MCF 10A (cell line): ENCODE data around the gene NYNRIN. TPM values are rescaled to one million over a fixed set of nuclear protein-coding genes. Genes with fewer than 3 reads are reported as not detected.

Source experiments
- BruUV-seq: library from RNA; stranded (reverse); fragments of 400-500 nt; replicated peaks from 2 replicates; lab custom pipeline; 2021; lab: Mats Ljungman, UMichigan
- CTCF ChIA-PET: fragments of 300-600 bp; sonication (Branson Sonifier 250); formaldehyde crosslinking; extraction: SDS; loops from one replicate; lab custom pipeline; 2021; ENCODE audit warnings: antibody characterized with exemption, inconsistent platforms; lab: Yijun Ruan, JAX
- POLR2A ChIA-PET: fragments of 300-600, 350-650 bp; sonication (Branson Sonifier 250); formaldehyde crosslinking; extraction: SDS; loops from one replicate; lab custom pipeline; 2020; ENCODE audit warnings: antibody characterized with exemption, inconsistent platforms; lab: Yijun Ruan, JAX
- DNase-seq: peaks from one replicate; pipeline ENCODE4 v3.0.0-alpha.2; 2018; ENCODE audit not compliant: unreplicated experiment
- H3K27ac Mint-ChIP-seq: one replicate; pipeline ENCODE4 v1.8.0; 2022; ENCODE audit warnings: mild to moderate bottlenecking, low read depth, mixed read lengths; ENCODE audit not compliant: unreplicated experiment
- H3K27me3 Mint-ChIP-seq: one replicate; pipeline ENCODE4 v1.8.0; 2022; ENCODE audit warnings: mixed read lengths; ENCODE audit not compliant: insufficient read depth, unreplicated experiment
- H3K36me3 Mint-ChIP-seq: one replicate; pipeline ENCODE4 v1.8.0; 2022; ENCODE audit warnings: mild to moderate bottlenecking, moderate library complexity, mixed read lengths; ENCODE audit not compliant: insufficient read depth, unreplicated experiment
- H3K4me1 Mint-ChIP-seq: one replicate; pipeline ENCODE4 v1.8.0; 2022; ENCODE audit warnings: mixed read lengths; ENCODE audit not compliant: insufficient read depth, unreplicated experiment
- H3K4me3 Mint-ChIP-seq: one replicate; pipeline ENCODE4 v1.8.0; 2022; ENCODE audit warnings: mild to moderate bottlenecking, moderate library complexity, mixed read lengths; ENCODE audit not compliant: unreplicated experiment
- H3K9me3 Mint-ChIP-seq: one replicate; pipeline ENCODE4 v1.8.0; 2022; ENCODE audit warnings: mixed read lengths; ENCODE audit not compliant: unreplicated experiment
- CTCF ChIP-seq: fragments of 200-600 bp; IDR thresholded peaks from one replicate; pipeline ENCODE4 v1.8.0; 2022; ENCODE audit warnings: antibody characterized with exemption, mild to moderate bottlenecking; ENCODE audit not compliant: unreplicated experiment
- intact Hi-C: fragments of 100-400 bp; cut with micrococcal nuclease; formaldehyde crosslinking; loops from 2 replicates; pipeline ENCODE4 v1.14.1; 2022
- total RNA-seq: library from RNA; stranded (reverse); gene quantifications from 2 replicates; pipeline ENCODE4 v1.2.3, GENCODE V29; 2022

NYNRIN gene
- total RNA-seq, 1 experiment from 2014 or later, result not detected

GRCh38 chr14:24381363-24382063 is 17.3 kb upstream of the NYNRIN start:
- Mint-ChIP-seq H3K27me3 (peaks cover 13% of the 10 kb centered on the region), H3K36me3 (no peaks in the 10 kb centered on the region), H3K9me3 (no peaks in the 10 kb centered on the region), H3K27ac (no peak overlapping the region), H3K4me3 (no peak overlapping the region), H3K4me1 (no peaks in the 10 kb centered on the region)
- no peak for DNase-seq
- no TSS peak for BruUV-seq
- POLR2A ChIA-PET, result interaction anchor here (0.7 kb wide), 1 partner anchor 70 kb away, joined by 3 read pairs; the partner anchor contains the start of gene LTB4R
- intact Hi-C loops, result no loop called here
- TF ChIP-seq CTCF, result no peak
- CTCF ChIA-PET, result interaction anchor here (0.7 to 2.3 kb wide), 5 partner anchors 16 to 1834 kb away, joined by 3 to 7 read pairs (median 3); no protein-coding TSS in a partner anchor

GRCh38 chr14:24382064-24382371 is 16.8 kb upstream of the NYNRIN start:
- H3K27ac Mint-ChIP-seq, result no peak overlapping the region
- H3K36me3 Mint-ChIP-seq, result no peaks in the 10 kb centered on the region
- no peak for TF ChIP-seq CTCF
- ChIA-PET CTCF (interaction anchor here (0.7 to 2.3 kb wide), 6 partner anchors 17 to 1834 kb away, joined by 3 to 7 read pairs (median 4); no protein-coding TSS in a partner anchor), POLR2A (interaction anchor here (0.7 kb wide), 2 partner anchors 14 to 71 kb away, joined by 3 to 5 read pairs; partner anchors contain the start of gene LTB4R)
- no TSS peak for BruUV-seq
- H3K9me3 Mint-ChIP-seq, result no peaks in the 10 kb centered on the region
- intact Hi-C loops, result no loop called here
- H3K4me3 Mint-ChIP-seq, result no peak overlapping the region
- no peak for DNase-seq
- H3K27me3 Mint-ChIP-seq, result peaks cover 13% of the 10 kb centered on the region
- H3K4me1 Mint-ChIP-seq, result no peaks in the 10 kb centered on the region

- intact Hi-C loops, result no loop called here
- ChIA-PET CTCF (interaction anchor here (0.6 to 1.3 kb wide), 3 partner anchors 41 to 53 kb away, joined by 3 to 5 read pairs (median 4); no protein-coding TSS in a partner anchor), POLR2A (no interaction called here)
- Mint-ChIP-seq H3K27me3 (peaks cover 13% of the 10 kb centered on the region), H3K27ac (no peak overlapping the region), H3K4me1 (no peaks in the 10 kb centered on the region), H3K36me3 (no peaks in the 10 kb centered on the region), H3K4me3 (no peak overlapping the region), H3K9me3 (no peaks in the 10 kb centered on the region)
- BruUV-seq, result no TSS peak
- TF ChIP-seq CTCF, result no peak
- DNase-seq, result no peak
These were observed 14.6 kb upstream of the NYNRIN start for GRCh38 chr14:24384169-24384568.

- Mint-ChIP-seq H3K27me3 (peaks cover 13% of the 10 kb centered on the region), H3K27ac (no peak overlapping the region), H3K9me3 (no peaks in the 10 kb centered on the region), H3K4me1 (no peaks in the 10 kb centered on the region), H3K4me3 (no peak overlapping the region), H3K36me3 (no peaks in the 10 kb centered on the region)
- BruUV-seq, result no TSS peak
- TF ChIP-seq CTCF, result no peak
- intact Hi-C loops, result no loop called here
- CTCF ChIA-PET, result interaction anchor here (0.9 to 2.1 kb wide), 4 partner anchors 12 to 52 kb away, joined by 3 to 11 read pairs (median 6); no protein-coding TSS in a partner anchor
- DNase-seq, result no peak
- POLR2A ChIA-PET, result interaction anchor here (0.9 kb wide), 1 partner anchor 23 kb away, joined by 3 read pairs; no protein-coding TSS in a partner anchor
These were observed 13.3 kb upstream of the NYNRIN start for GRCh38 chr14:24385524-24385923.
